Uterus (tissue), 2 donors: ENCODE measurements around the gene TTLL9.

ENCODE experiments used
- CTCF ChIP-seq, 4 experiments: fragments of 200-600 bp in 2 of 4; fragments of 450-650 bp in 2 of 4; sonication (generic) in 2 of 4; IDR thresholded peaks; one replicate each; pipeline ENCODE4 v1.5.1; 2016 to 2019; ENCODE audit warnings: antibody characterized with exemption in 4 of 4, mild to moderate bottlenecking in 2 of 4, moderate library complexity in 1 of 4
- POLR2A ChIP-seq, 2 donors: fragments of 450-650 bp; IDR thresholded peaks; one replicate each; pipeline ENCODE4 v1.6.1; 2016; ENCODE audit warnings: antibody characterized with exemption in 2 of 2, mild to moderate bottlenecking in 1 of 2, moderate library complexity in 1 of 2

- TF ChIP-seq CTCF (IDR thresholded peaks at IDR 0.05): no peak
- TF ChIP-seq POLR2A (IDR thresholded peaks at IDR 0.05): no peak
Observed at GRCh38 chr20:31908424-31908823, 38.0 kb downstream of the TTLL9 start.
